Transverse colon (tissue), 4 donors: ENCODE measurements around the gene MTSS2. TPM values are rescaled to one million over a fixed set of nuclear protein-coding genes. Genes with fewer than 3 reads are reported as not detected.
A peak's percentile ranks its signal among the peaks of the same experiment; 100 is the strongest.

Experiments used
- DNase-seq: peaks from one replicate; pipeline ENCODE4 v3.0.0-alpha.2; 2019
- H3K27ac ChIP-seq, 4 donors: fragments of 200-600 bp; sonication (generic); 2 replicates each; pipeline ENCODE4 v1.5.1; 2016 to 2018; ENCODE audit warnings: inconsistent platforms in 4 of 4
- H3K27me3 ChIP-seq: fragments of 200-600 bp; sonication (generic); 2 replicates; pipeline ENCODE4 v1.5.1; 2017; ENCODE audit warnings: inconsistent platforms
- H3K36me3 ChIP-seq, 4 donors: fragments of 200-600 bp; sonication (generic); 2 replicates each; pipeline ENCODE4 v1.5.1; 2017 to 2019; ENCODE audit warnings: inconsistent platforms in 4 of 4
- H3K4me1 ChIP-seq, 4 donors: fragments of 200-600 bp; sonication (generic); 2 replicates each; pipeline ENCODE4 v1.5.1; 2017 to 2020; ENCODE audit warnings: inconsistent platforms in 4 of 4
- H3K4me3 ChIP-seq, 4 donors: fragments of 200-600 bp; sonication (generic); 1 replicate in 1 of 4; 2 replicates in 3 of 4; pipeline versions ENCODE4 v1.5.1 to v1.6.1; 2017 to 2019; ENCODE audit warnings: inconsistent platforms in 4 of 4
- H3K9me3 ChIP-seq, 2 donors: fragments of 200-600 bp; sonication (generic); 2 replicates each; pipeline ENCODE4 v1.5.1; 2017 to 2019; ENCODE audit warnings: inconsistent platforms in 2 of 2
- CTCF ChIP-seq, 5 experiments: fragments of 200-600 bp in 3 of 5; fragments of 450-650 bp in 2 of 5; sonication (generic) in 3 of 5; IDR thresholded peaks; 1 replicate in 2 of 5; 2 replicates in 3 of 5; pipeline ENCODE4 v1.5.1; 2016 to 2017; ENCODE audit warnings: antibody characterized with exemption in 5 of 5, inconsistent platforms in 3 of 5, mild to moderate bottlenecking in 2 of 5, moderate library complexity in 1 of 5
- EP300 ChIP-seq: sonication (generic); formaldehyde crosslinking; IDR thresholded peaks from one replicate; pipeline ENCODE4 v1.6.1; 2017; ENCODE audit warnings: antibody characterized with exemption, low read depth
- POLR2A ChIP-seq: fragments of 450-650 bp; IDR thresholded peaks from one replicate; pipeline ENCODE4 v1.6.1; 2016; ENCODE audit warnings: antibody characterized with exemption, mild to moderate bottlenecking, moderate library complexity
- POLR2AphosphoS5 ChIP-seq, 3 donors: sonication (generic); formaldehyde crosslinking; IDR thresholded peaks; one replicate each; pipeline ENCODE4 v1.6.1; 2016; ENCODE audit warnings: antibody characterized with exemption in 3 of 3
- WGBS, 2 donors: methylation state at CpG; one replicate each; pipeline ENCODE4 v1.1.5; 2018; ENCODE audit warnings: low coverage in 1 of 2; 5-methylcytosine and 5-hydroxymethylcytosine counted together
- in situ Hi-C, 4 donors: fragments of 200-750 bp; cut with MboI; loops; one replicate each; pipeline versions ENCODE4 v1.15.0 to v1.15.1; 2017; ENCODE audit warnings: low sequenced_read_pairs in 3 of 4, low pct_ligation_motif_present in 1 of 4, low pct_unique_long_range_greater_than_20kb in 1 of 4
- intact Hi-C: fragments of 100-400 bp; cut with DNase I; formaldehyde crosslinking; loops from one replicate; pipeline ENCODE4 v1.15.1; 2023; ENCODE audit warnings: low total_unique reads
- total RNA-seq, 4 donors: library from RNA; depleted of rRNA; stranded (reverse); fragments of >200 nt; gene quantifications; one replicate each; pipeline ENCODE4 v1.1.0, GENCODE V29; 2016

MTSS2 gene
- total RNA-seq, 4 donors from 2014 or later = 13.9 to 149 (median 33.8) TPM

- Histone ChIP-seq H3K27ac (peak overlapping the region; percentile 82 to 86 (median 84)), H3K9me3 (no peaks in the 10 kb centered on the region), H3K27me3 (no peaks in the 10 kb centered on the region), H3K36me3 (no peaks in the 10 kb centered on the region), H3K4me1 (peaks cover 14 to 38% (median 18%) of the 10 kb centered on the region in 4 donors), H3K4me3 (no peak overlapping the region)
- no peak for DNase-seq
- intact Hi-C loops = no loop called here
- in situ Hi-C loops = no loop called here
- no peak for TF ChIP-seq POLR2AphosphoS5 (IDR thresholded peaks at IDR 0.05)
- no peak for TF ChIP-seq EP300
- no peak for TF ChIP-seq POLR2A
- no peak for TF ChIP-seq CTCF (IDR thresholded peaks at IDR 0.05)
- 64 to 81% methylated on average over 3 to 6 of the region's 6 CpGs for WGBS, 2 donors
Observed at GRCh38 chr16:70715860-70716357, 30.1 kb upstream of the MTSS2 start.

GRCh38 chr16:70715055-70715858, 29.4 kb upstream of the MTSS2 start:
- Histone ChIP-seq H3K27ac (peak overlapping the region; percentile 82 to 86 (median 84)), H3K36me3 (no peaks in the 10 kb centered on the region), H3K4me3 (no peak overlapping the region), H3K4me1 (peaks cover 14 to 38% (median 18%) of the 10 kb centered on the region in 4 donors), H3K9me3 (no peaks in the 10 kb centered on the region), H3K27me3 (no peaks in the 10 kb centered on the region)
- TF ChIP-seq CTCF (IDR thresholded peaks at IDR 0.05) (no peak), POLR2AphosphoS5 (IDR thresholded peaks at IDR 0.05) (peak in 2 of 3 donors; percentile 46 to 49)
- in situ Hi-C loops (no loop called here), intact Hi-C loops (no loop called here)
- peak; percentile 70 for DNase-seq
- WGBS, 2 donors = 68 to 81% methylated on average over 12 to 23 of the region's 23 CpGs

- H3K27me3 ChIP-seq = no peaks in the 10 kb centered on the region
- in situ Hi-C loops = no loop called here
- intact Hi-C loops = no loop called here
- peak overlapping the region; percentile 82 to 86 (median 84) for H3K27ac ChIP-seq
- WGBS, 2 donors = 86% methylated on average over 10 of the region's 10 CpGs; no CpG with 5 or more reads in 1 of the 2 donors
- H3K9me3 ChIP-seq = no peaks in the 10 kb centered on the region
- TF ChIP-seq POLR2AphosphoS5 (IDR thresholded peaks at IDR 0.05) = no peak
- TF ChIP-seq EP300 = no peak
- no peak for TF ChIP-seq CTCF (IDR thresholded peaks at IDR 0.05)
- no peak for TF ChIP-seq POLR2A
- H3K36me3 ChIP-seq = no peaks in the 10 kb centered on the region
- H3K4me3 ChIP-seq = no peak overlapping the region
- DNase-seq = no peak
- peaks cover 14 to 38% (median 18%) of the 10 kb centered on the region in 4 donors for H3K4me1 ChIP-seq
Observed at GRCh38 chr16:70714581-70715054, 28.8 kb upstream of the MTSS2 start.

GRCh38 chr16:70713824-70714223, 28.0 kb upstream of the MTSS2 start:
- Histone ChIP-seq H3K27me3 (no peaks in the 10 kb centered on the region), H3K4me3 (no peak overlapping the region), H3K4me1 (peaks cover 14 to 38% (median 18%) of the 10 kb centered on the region in 4 donors), H3K9me3 (no peaks in the 10 kb centered on the region), H3K36me3 (no peaks in the 10 kb centered on the region), H3K27ac (peak overlapping the region; percentile 82 to 86 (median 84))
- in situ Hi-C loops (no loop called here), intact Hi-C loops (no loop called here)
- DNase-seq = no peak
- 89 to 100% methylated on average over 1 to 10 of the region's 10 CpGs for WGBS, 2 donors
- TF ChIP-seq POLR2A (no peak), POLR2AphosphoS5 (IDR thresholded peaks at IDR 0.05) (no peak), EP300 (no peak), CTCF (IDR thresholded peaks at IDR 0.05) (no peak)
